Nephron progenitor cell (in vitro differentiated cells): Measurements from ENCODE around the gene ADAMTSL5.

Experiments used
- DNase-seq: peaks from one replicate; pipeline ENCODE4 v3.0.0; 2021
- H3K27ac Mint-ChIP-seq: 2 replicates; pipeline ENCODE4 v1.8.0; 2021; ENCODE audit warnings: mild to moderate bottlenecking, moderate library complexity, mixed read lengths
- H3K27me3 Mint-ChIP-seq: 2 replicates; pipeline ENCODE4 v1.8.0; 2021; ENCODE audit warnings: mild to moderate bottlenecking, low read depth, mixed read lengths; ENCODE audit not compliant: poor library complexity
- H3K36me3 Mint-ChIP-seq: 2 replicates; pipeline ENCODE4 v1.8.0; 2021; ENCODE audit warnings: low read depth, mixed read lengths
- H3K4me1 Mint-ChIP-seq: 2 replicates; pipeline ENCODE4 v1.8.0; 2021; ENCODE audit warnings: mixed read lengths
- H3K4me3 Mint-ChIP-seq: 2 replicates; pipeline ENCODE4 v1.8.0; 2021; ENCODE audit warnings: mild to moderate bottlenecking, moderate library complexity, mixed read lengths
- H3K9me3 Mint-ChIP-seq: 2 replicates; pipeline ENCODE4 v1.8.0; 2021; ENCODE audit warnings: mild to moderate bottlenecking, moderate library complexity, mixed read lengths
- CTCF ChIP-seq: fragments of 200-600 bp; sonication (generic); IDR thresholded peaks from 2 replicates; pipeline ENCODE4 v1.5.0; 2021; ENCODE audit warnings: antibody characterized with exemption

Gene ADAMTSL5

GRCh38 chr19:1467490-1468273, 45.1 kb downstream of the ADAMTSL5 start:
- no peak overlapping the region for H3K4me3 Mint-ChIP-seq
- peak; percentile 43 for DNase-seq
- no peaks in the 10 kb centered on the region for H3K9me3 Mint-ChIP-seq
- H3K27me3 Mint-ChIP-seq, result peaks cover 90% of the 10 kb centered on the region
- no peak for TF ChIP-seq CTCF
- H3K4me1 Mint-ChIP-seq, result peaks cover 7% of the 10 kb centered on the region
- no peaks in the 10 kb centered on the region for H3K36me3 Mint-ChIP-seq
- no peak overlapping the region for H3K27ac Mint-ChIP-seq

- TF ChIP-seq CTCF, result no peak
- Mint-ChIP-seq H3K27me3 (peaks cover 90% of the 10 kb centered on the region), H3K36me3 (no peaks in the 10 kb centered on the region), H3K9me3 (no peaks in the 10 kb centered on the region), H3K27ac (no peak overlapping the region), H3K4me1 (peaks cover 7% of the 10 kb centered on the region), H3K4me3 (no peak overlapping the region)
- no peak for DNase-seq
These were observed 45.7 kb downstream of the ADAMTSL5 start for GRCh38 chr19:1467215-1467489.

- Mint-ChIP-seq H3K4me1 (peaks cover 7% of the 10 kb centered on the region), H3K27ac (no peak overlapping the region), H3K36me3 (no peaks in the 10 kb centered on the region), H3K9me3 (no peaks in the 10 kb centered on the region), H3K27me3 (peaks cover 85% of the 10 kb centered on the region), H3K4me3 (no peak overlapping the region)
- TF ChIP-seq CTCF, result no peak
- peak; percentile 42 for DNase-seq
These were observed 46.2 kb downstream of the ADAMTSL5 start for GRCh38 chr19:1466461-1467214.

- no peak overlapping the region for H3K4me3 Mint-ChIP-seq
- no peaks in the 10 kb centered on the region for H3K9me3 Mint-ChIP-seq
- H3K27ac Mint-ChIP-seq, result no peak overlapping the region
- no peak for TF ChIP-seq CTCF
- no peak for DNase-seq
- peaks cover 79% of the 10 kb centered on the region for H3K27me3 Mint-ChIP-seq
- H3K4me1 Mint-ChIP-seq, result peaks cover 4% of the 10 kb centered on the region
- no peaks in the 10 kb centered on the region for H3K36me3 Mint-ChIP-seq
These were observed 46.8 kb downstream of the ADAMTSL5 start for GRCh38 chr19:1466018-1466460.

- Mint-ChIP-seq H3K27me3 (peaks cover 73% of the 10 kb centered on the region), H3K9me3 (no peaks in the 10 kb centered on the region), H3K27ac (no peak overlapping the region), H3K4me1 (peaks cover 3% of the 10 kb centered on the region), H3K4me3 (no peak overlapping the region), H3K36me3 (no peaks in the 10 kb centered on the region)
- peak; percentile 72 for DNase-seq
- TF ChIP-seq CTCF, result peak; percentile 60
These were observed 47.4 kb downstream of the ADAMTSL5 start for GRCh38 chr19:1465191-1466016.
